Uterus (tissue), 2 donors: ENCODE results near the gene GALNTL6.

Source experiments
- POLR2A ChIP-seq, 2 donors: fragments of 450-650 bp; IDR thresholded peaks; one replicate each; pipeline ENCODE4 v1.6.1; 2016; ENCODE audit warnings: antibody characterized with exemption in 2 of 2, mild to moderate bottlenecking in 1 of 2, moderate library complexity in 1 of 2
- TF ChIP-seq, protein P1 (sequence below), 4 experiments: fragments of 200-600 bp in 2 of 4; fragments of 450-650 bp in 2 of 4; sonication (generic) in 2 of 4; IDR thresholded peaks; one replicate each; pipeline ENCODE4 v1.5.1; 2016 to 2019; ENCODE audit warnings: antibody characterized with exemption in 4 of 4, mild to moderate bottlenecking in 2 of 4, moderate library complexity in 1 of 4

DNA sequence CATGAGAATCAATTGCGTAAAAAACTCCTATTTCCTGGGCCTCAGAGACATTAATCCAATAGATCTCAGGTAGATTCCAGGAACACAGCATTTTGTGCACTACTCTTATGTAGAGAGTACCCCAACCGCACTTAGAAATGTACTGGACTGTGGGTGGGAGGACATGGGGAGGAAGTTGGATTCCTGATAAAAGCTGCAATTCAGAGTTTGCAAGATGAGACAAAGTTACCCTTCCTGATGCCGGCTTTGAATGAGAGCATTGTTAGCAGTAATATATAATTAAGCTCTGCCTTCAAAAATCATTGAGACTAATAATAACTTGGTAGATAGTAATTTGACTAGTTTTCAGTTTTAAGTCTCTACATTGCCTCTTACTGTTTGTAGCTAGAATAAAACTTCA, 1032.1 kb downstream of the GALNTL6 start:
- TF ChIP-seq, protein P1, sequence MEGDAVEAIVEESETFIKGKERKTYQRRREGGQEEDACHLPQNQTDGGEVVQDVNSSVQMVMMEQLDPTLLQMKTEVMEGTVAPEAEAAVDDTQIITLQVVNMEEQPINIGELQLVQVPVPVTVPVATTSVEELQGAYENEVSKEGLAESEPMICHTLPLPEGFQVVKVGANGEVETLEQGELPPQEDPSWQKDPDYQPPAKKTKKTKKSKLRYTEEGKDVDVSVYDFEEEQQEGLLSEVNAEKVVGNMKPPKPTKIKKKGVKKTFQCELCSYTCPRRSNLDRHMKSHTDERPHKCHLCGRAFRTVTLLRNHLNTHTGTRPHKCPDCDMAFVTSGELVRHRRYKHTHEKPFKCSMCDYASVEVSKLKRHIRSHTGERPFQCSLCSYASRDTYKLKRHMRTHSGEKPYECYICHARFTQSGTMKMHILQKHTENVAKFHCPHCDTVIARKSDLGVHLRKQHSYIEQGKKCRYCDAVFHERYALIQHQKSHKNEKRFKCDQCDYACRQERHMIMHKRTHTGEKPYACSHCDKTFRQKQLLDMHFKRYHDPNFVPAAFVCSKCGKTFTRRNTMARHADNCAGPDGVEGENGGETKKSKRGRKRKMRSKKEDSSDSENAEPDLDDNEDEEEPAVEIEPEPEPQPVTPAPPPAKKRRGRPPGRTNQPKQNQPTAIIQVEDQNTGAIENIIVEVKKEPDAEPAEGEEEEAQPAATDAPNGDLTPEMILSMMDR (IDR thresholded peaks at IDR 0.05), result no peak
- TF ChIP-seq POLR2A (IDR thresholded peaks at IDR 0.05), result no peak
